ENCODE results near the gene RFTN1. TPM values are rescaled to one million over a fixed set of nuclear protein-coding genes. Genes with fewer than 3 reads are reported as not detected.

The RFTN1 gene
- 57.4 and 76.0 TPM in 2 replicates for total RNA-seq
- 44.5 TPM for polyA plus RNA-seq (2012)

- peak; percentile 63 for DNase-seq (ENCODE audit: low read depth)
These were observed at the start of gene RFTN1 for GRCh38 chr3:16513141-16514020. Gene RFTN1 (minus strand): TSS chr3:16513699. CDS start chr3:16493869, 19,830 bp downstream.

GRCh38 chr3:16559653-16560365 lies 46.3 kb upstream of the RFTN1 start:
- DNase-seq (ENCODE audit: low read depth): no peak

- DNase-seq (ENCODE audit: low read depth): no peak
These were observed 40.6 kb upstream of the RFTN1 start for GRCh38 chr3:16554126-16554525.

- no peak for DNase-seq (ENCODE audit: low read depth)
These were observed 39.3 kb upstream of the RFTN1 start for GRCh38 chr3:16552757-16553156.

- DNase-seq (ENCODE audit: low read depth): no peak
These were observed 38.0 kb upstream of the RFTN1 start for GRCh38 chr3:16551342-16551976.

DNA sequence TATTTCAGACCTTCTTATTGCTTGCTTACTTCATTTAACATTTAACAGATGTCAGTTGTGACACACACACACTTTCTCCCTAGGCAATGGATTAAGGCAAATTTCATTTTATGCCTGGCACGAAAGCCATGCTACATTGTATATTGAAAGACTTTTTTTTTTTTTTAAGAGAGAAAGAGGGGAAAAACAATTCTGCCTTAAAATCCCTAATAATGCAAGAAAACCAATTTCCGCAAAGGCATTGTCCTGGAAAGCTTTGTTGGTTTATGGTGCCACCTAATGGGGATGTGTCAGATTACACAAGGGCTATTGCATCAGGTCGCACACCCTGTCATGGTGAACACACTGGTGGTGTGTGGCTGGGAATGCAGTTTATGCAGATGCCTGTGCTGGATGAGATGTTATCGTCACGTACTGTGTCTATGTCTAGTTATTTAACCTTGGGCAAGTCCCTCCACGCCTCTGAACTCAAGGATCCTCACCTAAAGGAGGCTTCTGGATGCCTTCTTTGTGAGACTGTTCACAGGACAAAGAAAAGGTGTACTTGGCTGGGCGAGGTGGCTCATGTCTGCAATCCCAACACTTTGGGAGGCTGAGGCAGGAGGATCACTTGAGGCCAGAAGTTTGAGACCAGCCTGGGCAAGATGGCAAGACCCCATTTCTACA lies 37.3 kb upstream of the RFTN1 start:
- peak; percentile 84 for DNase-seq (ENCODE audit: low read depth)

DNA sequence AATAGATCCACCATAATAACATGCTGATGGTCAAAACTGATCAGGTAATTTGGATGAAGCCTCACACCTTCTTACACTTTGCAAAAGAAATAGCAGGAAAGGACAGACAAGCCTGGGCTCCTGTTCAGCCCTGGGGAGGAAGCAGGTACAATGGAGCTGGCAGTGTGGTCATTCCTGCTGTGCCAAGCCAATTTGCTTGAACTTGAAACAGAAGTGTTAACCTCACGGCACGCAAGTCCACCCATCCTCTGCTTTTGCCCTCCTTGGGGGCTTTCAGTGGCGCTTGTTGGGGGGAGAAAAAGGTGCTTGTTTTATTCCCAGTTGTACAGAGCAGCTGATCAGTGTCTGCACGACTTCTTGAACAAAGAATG lies 36.8 kb upstream of the RFTN1 start:
- DNase-seq (ENCODE audit: low read depth): no peak

DNA sequence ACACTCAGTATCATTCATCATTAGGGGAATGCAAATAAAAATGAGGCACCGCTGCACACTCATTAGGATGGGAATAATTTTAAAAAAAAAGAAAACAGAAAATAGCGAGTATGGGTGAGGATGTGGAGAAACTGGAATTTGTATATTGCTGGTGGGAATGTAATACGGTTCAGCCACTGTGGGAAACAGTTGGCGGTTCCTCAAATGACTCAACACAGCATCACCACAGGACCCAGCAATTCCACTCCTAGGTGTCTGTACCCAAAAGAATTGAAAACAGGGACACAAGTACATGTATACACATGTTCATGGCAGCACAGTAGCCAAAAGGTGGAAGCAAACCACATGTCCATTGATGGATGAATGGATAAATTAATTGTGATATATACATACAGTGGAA lies 35.2 kb upstream of the RFTN1 start:
- no peak for DNase-seq (ENCODE audit: low read depth)

- DNase-seq (ENCODE audit: low read depth): peak; percentile 54
These were observed 34.3 kb upstream of the RFTN1 start for GRCh38 chr3:16547561-16548357.

DNA sequence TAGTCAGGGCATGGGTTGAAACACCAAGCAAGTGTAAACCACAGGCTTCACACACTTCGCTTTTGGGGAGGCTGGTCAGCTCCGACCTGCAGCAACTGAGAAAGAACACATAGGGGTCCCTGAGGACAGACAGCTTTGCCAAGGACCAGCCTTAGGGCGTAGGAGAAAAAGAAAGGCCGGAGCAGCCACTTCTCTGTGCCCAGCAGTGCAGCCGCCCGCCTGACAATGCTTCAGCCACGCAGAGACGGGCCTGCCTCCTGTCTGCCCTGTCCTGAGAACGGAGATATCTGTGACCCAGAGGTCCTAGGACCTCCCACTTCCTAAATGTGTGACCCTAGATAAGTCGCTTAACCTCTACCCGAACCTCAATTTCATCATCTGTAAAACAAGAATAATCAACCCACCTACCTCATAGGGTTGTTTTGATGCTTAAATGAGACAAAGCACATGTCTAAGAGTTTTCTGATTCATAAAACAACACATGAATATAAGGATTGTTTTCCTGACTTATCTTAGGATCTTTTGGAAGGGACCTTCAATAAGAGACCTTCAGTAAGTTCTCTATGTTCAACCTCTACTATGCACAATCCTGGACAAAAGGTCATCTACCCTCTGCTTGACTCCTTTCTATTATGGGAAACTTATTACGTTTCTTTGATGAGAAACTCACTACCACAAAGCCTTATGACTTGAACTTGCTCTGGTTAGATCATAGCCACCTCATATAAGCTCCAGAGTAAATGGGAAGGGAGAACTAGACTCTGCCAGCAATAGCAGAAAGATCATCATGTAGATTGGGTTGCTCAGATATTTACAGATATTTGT lies 32.9 kb upstream of the RFTN1 start:
- DNase-seq (ENCODE audit: low read depth): no peak

DNA sequence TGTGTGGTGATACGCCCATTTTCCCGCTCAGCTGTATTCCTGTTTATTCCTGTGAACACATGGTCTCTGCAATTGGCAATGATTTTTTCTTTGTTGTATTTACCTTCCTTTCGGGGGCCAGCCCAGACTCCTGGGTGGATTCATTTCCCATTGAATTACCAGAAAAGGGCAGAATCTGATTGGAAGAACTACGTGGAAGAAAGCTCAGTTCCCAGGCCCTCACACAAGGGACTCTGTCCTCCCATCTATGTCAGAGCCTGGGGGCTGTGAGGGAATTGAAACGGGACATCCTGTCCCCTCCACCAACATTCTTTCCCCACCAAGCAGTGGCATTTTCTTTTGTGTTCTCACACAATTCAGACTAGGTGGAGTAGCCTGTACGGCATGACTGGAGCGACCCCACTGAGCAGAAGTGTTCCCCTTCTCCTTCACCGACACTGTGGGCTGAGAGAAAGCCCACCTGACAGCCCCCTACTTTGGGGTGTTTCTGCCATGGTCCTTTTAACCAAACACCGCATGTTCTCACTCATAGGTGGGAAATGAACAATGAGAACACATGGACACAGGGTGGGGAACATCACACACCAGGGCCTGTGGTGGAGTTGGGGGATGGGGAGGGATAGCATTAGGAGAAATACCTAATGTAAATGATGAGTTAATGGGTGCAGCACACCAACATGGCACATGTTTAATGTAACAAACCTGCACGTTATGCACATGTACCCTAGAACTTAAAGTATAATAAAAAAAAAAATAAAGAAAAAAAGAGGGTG lies 32.1 kb upstream of the RFTN1 start:
- no peak for DNase-seq (ENCODE audit: low read depth)

- no peak for DNase-seq (ENCODE audit: low read depth)
These were observed 29.9 kb upstream of the RFTN1 start for GRCh38 chr3:16543242-16543864.

- DNase-seq (ENCODE audit: low read depth): no peak
These were observed 25.0 kb upstream of the RFTN1 start for GRCh38 chr3:16538507-16538906.

- no peak for DNase-seq (ENCODE audit: low read depth)
These were observed 23.5 kb upstream of the RFTN1 start for GRCh38 chr3:16536996-16537395.

DNA sequence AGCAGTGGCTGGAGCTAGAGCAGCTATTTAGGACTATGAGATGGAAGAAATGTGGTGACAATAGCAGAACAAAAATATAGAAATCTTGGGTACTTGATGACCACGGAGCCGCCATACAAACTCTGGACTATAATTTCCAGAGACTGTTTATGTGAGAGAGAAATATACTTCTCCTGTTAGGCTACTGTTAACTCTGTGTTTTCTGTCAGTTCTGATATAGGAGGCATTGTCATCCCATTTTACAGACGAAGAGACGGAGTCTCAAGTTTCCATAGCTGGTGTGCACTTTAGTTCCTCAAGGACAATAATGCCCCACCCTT lies 22.8 kb upstream of the RFTN1 start:
- no peak for DNase-seq (ENCODE audit: low read depth)

- no peak for DNase-seq (ENCODE audit: low read depth)
These were observed 21.3 kb upstream of the RFTN1 start for GRCh38 chr3:16534640-16535262.

DNA sequence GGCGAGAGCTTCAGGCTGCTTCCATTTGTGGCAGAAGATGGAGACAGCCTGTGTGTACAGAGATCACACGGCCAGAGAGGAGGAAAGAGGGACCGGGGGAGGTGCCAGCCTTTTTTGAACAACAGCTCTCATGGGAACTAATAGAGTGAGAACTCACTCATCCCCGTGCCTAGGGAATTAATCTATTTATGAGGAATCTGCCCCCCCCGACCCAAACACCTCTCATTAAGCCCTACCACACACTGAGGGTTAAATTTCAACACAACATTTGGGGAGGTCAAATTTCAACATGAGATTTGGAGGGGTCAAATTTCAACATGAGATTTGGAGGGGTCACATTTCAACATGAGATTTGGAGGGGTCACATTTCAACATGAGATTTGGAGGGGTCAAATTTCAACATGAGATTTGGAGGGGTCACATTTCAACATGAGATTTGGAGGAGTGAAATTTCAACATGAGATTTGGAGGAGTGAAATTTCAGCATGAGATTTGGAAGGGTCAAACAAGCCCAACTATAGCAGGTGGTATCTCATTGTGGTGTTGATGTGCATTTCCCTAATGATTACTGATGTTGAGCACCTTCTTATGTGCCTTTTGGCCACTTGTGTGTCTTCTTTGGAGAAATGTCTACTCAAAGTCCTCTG lies 20.6 kb upstream of the RFTN1 start:
- peak; percentile 65 for DNase-seq (ENCODE audit: low read depth)

DNA sequence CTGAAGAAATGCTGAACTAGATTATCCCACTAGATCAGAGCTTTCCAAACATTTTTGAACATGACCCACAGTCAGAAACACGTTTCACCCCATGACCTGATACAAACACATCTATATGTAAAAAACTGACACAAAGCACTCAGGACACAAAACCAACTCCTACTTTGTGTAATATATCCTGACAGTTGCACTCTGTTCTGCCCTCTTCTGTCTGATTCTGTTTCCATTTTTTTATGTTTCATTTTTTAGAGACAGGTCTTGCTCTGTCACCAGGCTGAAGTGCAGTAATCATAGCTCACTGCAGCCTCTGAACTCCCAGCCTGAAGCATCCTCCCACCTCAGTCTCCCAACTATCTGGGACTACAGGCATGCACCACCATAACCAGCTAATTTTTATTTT lies 15.8 kb upstream of the RFTN1 start:
- no peak for DNase-seq (ENCODE audit: low read depth)
